ENCODE measurements around the gene LRRC3. TPM values are rescaled to one million over a fixed set of nuclear protein-coding genes. Genes with fewer than 3 reads are reported as not detected.
A peak's percentile ranks its signal among the peaks of the same experiment; 100 is the strongest.

LRRC3 gene
- total RNA-seq, 1 donor from 2014 or later: 10.1 TPM

DNA sequence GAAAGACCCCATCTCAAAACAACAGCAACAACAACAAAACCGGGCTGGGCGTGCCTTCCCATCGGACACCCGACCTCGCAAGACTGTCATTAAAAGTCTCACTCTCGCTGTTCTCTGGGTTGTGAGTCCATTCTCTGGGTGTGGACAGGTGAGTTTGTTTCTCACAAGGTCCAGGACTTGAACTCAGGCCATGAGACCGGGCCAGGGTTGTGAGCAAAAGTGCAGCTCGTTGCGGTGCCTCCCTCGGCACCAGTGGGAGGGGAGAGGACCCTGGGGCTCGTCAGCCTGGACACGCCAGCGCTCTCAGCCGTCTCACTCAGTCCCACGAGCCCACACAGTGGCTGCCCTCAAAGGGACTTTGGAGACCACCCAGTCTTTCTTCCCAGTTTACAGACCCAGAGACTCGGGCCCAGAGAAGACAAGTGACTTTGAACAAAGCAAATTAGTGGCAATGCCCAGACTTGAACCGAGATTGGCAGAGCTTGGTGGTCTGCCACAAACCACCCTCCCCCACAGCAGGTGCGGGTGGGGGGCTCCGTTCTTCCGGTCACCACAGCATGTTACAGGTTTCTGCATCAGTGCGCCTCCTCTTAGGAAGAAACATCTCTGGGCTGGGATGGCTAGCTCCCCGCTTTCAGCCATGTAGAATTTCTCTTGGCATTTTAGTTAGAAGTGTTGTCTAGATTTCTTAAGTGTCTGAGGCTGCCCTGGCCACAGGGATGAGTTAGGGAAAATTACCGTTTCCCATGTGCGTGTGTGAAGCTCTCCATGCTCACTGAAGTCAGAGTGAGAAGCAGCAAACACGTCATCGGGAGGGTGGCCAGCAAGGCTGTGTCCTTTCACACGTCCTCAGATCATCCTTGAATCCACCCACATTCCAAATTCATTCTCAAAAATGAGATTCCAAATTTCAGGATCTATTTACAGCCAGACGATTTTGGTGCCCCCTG, 28.3 kb downstream of the LRRC3 start:
- TF ChIP-seq, protein P1, sequence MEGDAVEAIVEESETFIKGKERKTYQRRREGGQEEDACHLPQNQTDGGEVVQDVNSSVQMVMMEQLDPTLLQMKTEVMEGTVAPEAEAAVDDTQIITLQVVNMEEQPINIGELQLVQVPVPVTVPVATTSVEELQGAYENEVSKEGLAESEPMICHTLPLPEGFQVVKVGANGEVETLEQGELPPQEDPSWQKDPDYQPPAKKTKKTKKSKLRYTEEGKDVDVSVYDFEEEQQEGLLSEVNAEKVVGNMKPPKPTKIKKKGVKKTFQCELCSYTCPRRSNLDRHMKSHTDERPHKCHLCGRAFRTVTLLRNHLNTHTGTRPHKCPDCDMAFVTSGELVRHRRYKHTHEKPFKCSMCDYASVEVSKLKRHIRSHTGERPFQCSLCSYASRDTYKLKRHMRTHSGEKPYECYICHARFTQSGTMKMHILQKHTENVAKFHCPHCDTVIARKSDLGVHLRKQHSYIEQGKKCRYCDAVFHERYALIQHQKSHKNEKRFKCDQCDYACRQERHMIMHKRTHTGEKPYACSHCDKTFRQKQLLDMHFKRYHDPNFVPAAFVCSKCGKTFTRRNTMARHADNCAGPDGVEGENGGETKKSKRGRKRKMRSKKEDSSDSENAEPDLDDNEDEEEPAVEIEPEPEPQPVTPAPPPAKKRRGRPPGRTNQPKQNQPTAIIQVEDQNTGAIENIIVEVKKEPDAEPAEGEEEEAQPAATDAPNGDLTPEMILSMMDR (conservative IDR thresholded peaks at IDR 0.05): no peak
- Mint-ChIP-seq H3K36me3 (ENCODE audit: low read depth) (peaks cover 3% of the 10 kb centered on the region), H3K27me3 (ENCODE audit: low read depth) (no peaks in the 10 kb centered on the region), H3K4me1 (peaks cover 11% of the 10 kb centered on the region), H3K9me3 (no peaks in the 10 kb centered on the region), H3K4me3 (peak overlapping the region; percentile 23), H3K27ac (ENCODE audit: unreplicated experiment) (no peak overlapping the region)
- no peak for DNase-seq (ENCODE audit: low read depth, low spot score)

DNA sequence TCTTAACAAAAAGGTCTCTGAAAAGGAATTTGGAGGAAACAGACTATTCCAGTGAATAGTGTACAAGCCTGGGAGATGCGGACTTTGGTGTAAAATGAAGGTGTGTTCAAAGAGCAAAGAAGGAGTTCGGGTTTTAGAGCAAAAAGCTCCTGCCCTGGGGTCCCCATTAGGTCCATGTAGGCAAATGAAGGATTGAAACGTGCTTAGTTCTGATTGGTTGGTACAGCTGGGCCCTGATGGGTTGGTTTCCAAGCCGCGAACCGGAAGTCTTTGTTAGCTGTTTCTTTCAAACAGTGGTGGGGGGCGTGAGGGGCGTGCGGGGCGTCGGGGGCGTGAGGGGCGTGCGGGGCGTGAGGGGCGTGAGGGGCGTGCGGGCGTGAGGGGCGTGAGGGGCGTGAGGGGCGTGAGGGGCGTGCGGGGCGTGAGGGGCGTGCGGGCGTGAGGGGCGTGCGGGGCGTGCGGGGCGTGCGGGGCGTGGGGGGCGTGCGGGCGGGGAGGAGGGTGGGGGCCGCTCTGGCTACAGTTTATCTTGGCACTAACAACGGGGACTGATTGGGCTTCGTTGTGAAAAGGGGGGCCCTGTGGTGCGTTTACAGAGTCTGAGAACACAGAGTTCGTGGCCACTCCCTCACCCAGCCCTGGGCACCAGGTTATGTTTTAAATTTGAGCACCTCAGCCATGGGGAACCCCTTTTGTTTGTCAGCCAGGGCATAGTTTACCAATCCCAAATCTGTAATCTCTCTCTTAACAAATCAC, 29.4 kb downstream of the LRRC3 start:
- TF ChIP-seq, protein P1 (conservative IDR thresholded peaks at IDR 0.05): no peak
- H3K27ac Mint-ChIP-seq (ENCODE audit: unreplicated experiment): no peak overlapping the region
- DNase-seq (ENCODE audit: low read depth, low spot score): no peak
- peaks cover 11% of the 10 kb centered on the region for H3K4me1 Mint-ChIP-seq
- H3K9me3 Mint-ChIP-seq: no peaks in the 10 kb centered on the region
- no peaks in the 10 kb centered on the region for H3K27me3 Mint-ChIP-seq (ENCODE audit: low read depth)
- H3K4me3 Mint-ChIP-seq: peak overlapping the region; percentile 96
- peaks cover 7% of the 10 kb centered on the region for H3K36me3 Mint-ChIP-seq (ENCODE audit: low read depth)

DNA sequence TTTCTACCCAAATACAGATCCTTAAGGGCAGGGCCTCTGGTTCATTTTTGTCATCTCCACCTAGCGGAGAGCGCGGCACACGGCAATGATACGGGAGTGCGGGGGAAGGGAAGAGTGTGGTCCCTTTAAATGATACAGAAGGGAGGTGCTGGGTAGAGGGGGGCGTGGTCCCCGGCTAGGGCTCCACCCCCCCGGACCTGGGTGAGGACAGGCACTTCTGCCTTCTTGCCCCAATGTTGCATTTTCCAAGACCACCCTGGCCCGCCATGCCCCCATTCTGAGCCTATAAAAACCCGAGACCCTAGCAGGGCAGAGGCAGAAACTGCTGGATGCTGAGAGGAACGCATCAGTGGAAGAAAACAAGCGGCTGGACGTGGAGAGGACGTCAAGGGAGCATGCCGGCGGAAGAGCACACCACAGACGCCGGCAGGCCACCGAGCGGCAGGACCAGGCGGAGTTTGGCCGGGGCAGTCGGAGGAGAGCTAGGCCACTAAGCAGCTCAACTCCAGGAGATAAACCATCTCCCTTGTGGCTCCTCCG, 30.0 kb downstream of the LRRC3 start:
- peak overlapping the region; percentile 54 for H3K27ac Mint-ChIP-seq (ENCODE audit: unreplicated experiment)
- H3K4me1 Mint-ChIP-seq: peaks cover 11% of the 10 kb centered on the region

DNA sequence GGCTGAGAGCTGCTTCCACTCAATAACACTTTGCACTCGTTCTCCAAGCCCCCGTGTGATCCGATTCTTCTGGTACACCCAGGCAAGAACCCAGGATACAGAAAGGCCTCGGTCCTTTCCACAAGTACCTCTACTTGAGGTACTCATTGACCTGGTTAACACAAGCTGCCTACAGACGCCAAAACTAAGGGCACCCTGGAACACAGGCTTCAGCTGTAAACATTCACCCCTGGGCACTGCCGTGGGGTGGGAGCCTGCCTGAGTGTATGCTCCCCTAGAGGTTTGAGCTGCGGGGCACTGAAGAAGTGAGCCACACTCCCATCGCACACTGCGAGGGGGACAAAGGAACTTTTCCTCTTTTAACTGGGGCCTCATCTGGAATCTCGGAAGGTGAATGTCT, 30.5 kb downstream of the LRRC3 start:
- H3K9me3 Mint-ChIP-seq: peaks cover 2% of the 10 kb centered on the region
- TF ChIP-seq, protein P1 (conservative IDR thresholded peaks at IDR 0.05): no peak
- DNase-seq (ENCODE audit: low read depth, low spot score): no peak
- H3K4me1 Mint-ChIP-seq: peaks cover 11% of the 10 kb centered on the region
- H3K36me3 Mint-ChIP-seq (ENCODE audit: low read depth): peaks cover 10% of the 10 kb centered on the region
- H3K27ac Mint-ChIP-seq (ENCODE audit: unreplicated experiment): peak overlapping the region; percentile 54
- H3K27me3 Mint-ChIP-seq (ENCODE audit: low read depth): no peaks in the 10 kb centered on the region
- peak overlapping the region; percentile 96 for H3K4me3 Mint-ChIP-seq

More for the DNA sequence above, 30.0 kb downstream of the LRRC3 start:
- peaks cover 2% of the 10 kb centered on the region for H3K9me3 Mint-ChIP-seq
- TF ChIP-seq, protein P1 (conservative IDR thresholded peaks at IDR 0.05): peak; percentile 63
- peak overlapping the region; percentile 96 for H3K4me3 Mint-ChIP-seq
- H3K36me3 Mint-ChIP-seq (ENCODE audit: low read depth): peaks cover 10% of the 10 kb centered on the region
- H3K27me3 Mint-ChIP-seq (ENCODE audit: low read depth): no peaks in the 10 kb centered on the region
- peak; percentile 65 for DNase-seq (ENCODE audit: low read depth, low spot score)

DNA sequence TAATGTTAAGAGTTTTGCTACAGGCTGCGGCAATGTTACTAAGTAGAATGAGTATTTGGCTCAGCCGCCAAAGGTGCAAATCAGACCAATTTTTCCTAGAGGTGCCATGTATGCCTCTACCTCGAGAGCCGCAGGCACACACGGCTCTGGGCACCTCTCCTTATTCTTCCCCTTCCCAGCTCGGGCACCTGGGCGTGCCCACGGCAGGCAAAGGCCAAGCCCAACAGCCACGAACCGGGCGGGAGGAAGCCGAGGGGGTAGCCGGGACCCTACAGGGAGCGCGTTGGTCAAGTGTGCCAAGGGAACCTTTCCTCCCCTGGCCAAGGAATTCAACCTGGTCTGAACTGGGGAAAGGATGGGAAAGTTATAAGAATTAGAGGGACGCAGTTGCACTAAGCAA, 31.0 kb downstream of the LRRC3 start:
- DNase-seq (ENCODE audit: low read depth, low spot score): no peak
- H3K4me1 Mint-ChIP-seq: peaks cover 11% of the 10 kb centered on the region
- no peaks in the 10 kb centered on the region for H3K27me3 Mint-ChIP-seq (ENCODE audit: low read depth)
- no peak overlapping the region for H3K27ac Mint-ChIP-seq (ENCODE audit: unreplicated experiment)
- H3K36me3 Mint-ChIP-seq (ENCODE audit: low read depth): peaks cover 13% of the 10 kb centered on the region
- TF ChIP-seq, protein P1 (conservative IDR thresholded peaks at IDR 0.05): no peak
- H3K9me3 Mint-ChIP-seq: peaks cover 2% of the 10 kb centered on the region
- H3K4me3 Mint-ChIP-seq: peak overlapping the region; percentile 96

Data from neural crest cell (in vitro differentiated cells).